GM18868 (cell line): Measurements from ENCODE around the gene ELL.
A peak's percentile ranks its signal among the peaks of the same experiment; 100 is the strongest.
"Not testable (repeated sequence)": the region's sequence is repeated elsewhere in the genome, so short reads cannot be mapped to it uniquely, and the experiment has no call there.

Experiments used
- ATAC-seq: cut with Tn5 transposase; IDR thresholded peaks from one replicate; pipeline ENCODE4 v1.9.1; 2021; ENCODE audit warnings: mild to moderate bottlenecking, moderate library complexity; ENCODE audit not compliant: unreplicated experiment

Gene ELL

GRCh38 chr19:18532168-18532890 is 10.5 kb upstream of the ELL start:
- no peak for ATAC-seq

GRCh38 chr19:18531485-18531884 is 9.6 kb upstream of the ELL start:
- ATAC-seq, result no peak

- no peak for ATAC-seq
Observed at GRCh38 chr19:18529782-18530181, 7.9 kb upstream of the ELL start.

- ATAC-seq, result no peak
Observed at GRCh38 chr19:18526316-18526715, 4.4 kb upstream of the ELL start.

GRCh38 chr19:18523841-18524240 is 2.0 kb upstream of the ELL start:
- no peak for ATAC-seq

GRCh38 chr19:18522862-18523440 is 1.1 kb upstream of the ELL start:
- not testable (repeated sequence) for ATAC-seq

GRCh38 chr19:18522124-18522861 is 423 bp upstream of the ELL start:
- ATAC-seq, result peak; percentile 87

GRCh38 chr19:18520848-18521691 is 800 bp downstream of the ELL start:
- ATAC-seq, result no peak

GRCh38 chr19:18519962-18520847 is 1.7 kb downstream of the ELL start:
- no peak for ATAC-seq

GRCh38 chr19:18518639-18519038 is 3.2 kb downstream of the ELL start:
- no peak for ATAC-seq

GRCh38 chr19:18517606-18518005 is 4.3 kb downstream of the ELL start:
- no peak for ATAC-seq

- ATAC-seq, result no peak
Observed at GRCh38 chr19:18515959-18516358, 5.9 kb downstream of the ELL start.

GRCh38 chr19:18514800-18515682 is 6.8 kb downstream of the ELL start:
- ATAC-seq, result no peak

- ATAC-seq, result no peak
Observed at GRCh38 chr19:18513868-18514267, 8.0 kb downstream of the ELL start.

- ATAC-seq, result no peak
Observed at GRCh38 chr19:18510216-18510615, 11.7 kb downstream of the ELL start.

- ATAC-seq, result no peak
Observed at GRCh38 chr19:18508585-18508984, 13.3 kb downstream of the ELL start.

- ATAC-seq, result no peak
Observed at GRCh38 chr19:18507727-18508440, 14.0 kb downstream of the ELL start.

- no peak for ATAC-seq
Observed at GRCh38 chr19:18507021-18507726, 14.7 kb downstream of the ELL start.
